GM12875 (cell line): ENCODE results near the gene USO1.
"Not testable (repeated sequence)": the region's sequence is repeated elsewhere in the genome, so short reads cannot be mapped to it uniquely, and the experiment has no call there.

Experiments used
- H3K4me3 ChIP-seq: one replicate; pipeline ENCODE4 v1.5.1; 2011; ENCODE audit warnings: low read depth, low read length, control low read depth
- TF ChIP-seq, protein P1 (sequence below): IDR thresholded peaks from 2 replicates; pipeline ENCODE4 v1.5.1; 2011; ENCODE audit warnings: low read depth, mild to moderate bottlenecking, control low read depth, inconsistent platforms, low read length, moderate library complexity, borderline replicate concordance; ENCODE audit not compliant: insufficient read depth

The USO1 gene

DNA sequence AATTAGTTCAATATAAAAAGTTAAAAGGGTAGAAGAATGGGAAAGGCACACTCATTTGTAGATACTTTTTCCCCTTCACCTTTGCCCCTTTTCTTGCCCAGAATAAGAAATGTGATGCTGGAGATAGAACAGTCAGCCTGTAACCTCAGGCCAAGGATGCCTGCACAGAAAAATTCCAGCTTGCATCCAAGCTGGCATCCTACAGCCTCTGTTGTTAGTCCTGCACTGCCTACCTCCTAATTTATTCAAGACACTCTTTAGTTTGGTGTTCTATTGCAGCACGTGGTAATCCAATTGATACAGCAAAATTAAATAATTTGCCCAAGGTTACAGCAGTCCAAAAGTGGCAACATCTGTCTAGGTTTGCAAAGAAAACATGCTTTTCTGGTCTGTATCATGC lies 9.7 kb upstream of the USO1 start:
- no peak overlapping the region for H3K4me3 ChIP-seq
- TF ChIP-seq, protein P1, sequence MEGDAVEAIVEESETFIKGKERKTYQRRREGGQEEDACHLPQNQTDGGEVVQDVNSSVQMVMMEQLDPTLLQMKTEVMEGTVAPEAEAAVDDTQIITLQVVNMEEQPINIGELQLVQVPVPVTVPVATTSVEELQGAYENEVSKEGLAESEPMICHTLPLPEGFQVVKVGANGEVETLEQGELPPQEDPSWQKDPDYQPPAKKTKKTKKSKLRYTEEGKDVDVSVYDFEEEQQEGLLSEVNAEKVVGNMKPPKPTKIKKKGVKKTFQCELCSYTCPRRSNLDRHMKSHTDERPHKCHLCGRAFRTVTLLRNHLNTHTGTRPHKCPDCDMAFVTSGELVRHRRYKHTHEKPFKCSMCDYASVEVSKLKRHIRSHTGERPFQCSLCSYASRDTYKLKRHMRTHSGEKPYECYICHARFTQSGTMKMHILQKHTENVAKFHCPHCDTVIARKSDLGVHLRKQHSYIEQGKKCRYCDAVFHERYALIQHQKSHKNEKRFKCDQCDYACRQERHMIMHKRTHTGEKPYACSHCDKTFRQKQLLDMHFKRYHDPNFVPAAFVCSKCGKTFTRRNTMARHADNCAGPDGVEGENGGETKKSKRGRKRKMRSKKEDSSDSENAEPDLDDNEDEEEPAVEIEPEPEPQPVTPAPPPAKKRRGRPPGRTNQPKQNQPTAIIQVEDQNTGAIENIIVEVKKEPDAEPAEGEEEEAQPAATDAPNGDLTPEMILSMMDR, result no peak

DNA sequence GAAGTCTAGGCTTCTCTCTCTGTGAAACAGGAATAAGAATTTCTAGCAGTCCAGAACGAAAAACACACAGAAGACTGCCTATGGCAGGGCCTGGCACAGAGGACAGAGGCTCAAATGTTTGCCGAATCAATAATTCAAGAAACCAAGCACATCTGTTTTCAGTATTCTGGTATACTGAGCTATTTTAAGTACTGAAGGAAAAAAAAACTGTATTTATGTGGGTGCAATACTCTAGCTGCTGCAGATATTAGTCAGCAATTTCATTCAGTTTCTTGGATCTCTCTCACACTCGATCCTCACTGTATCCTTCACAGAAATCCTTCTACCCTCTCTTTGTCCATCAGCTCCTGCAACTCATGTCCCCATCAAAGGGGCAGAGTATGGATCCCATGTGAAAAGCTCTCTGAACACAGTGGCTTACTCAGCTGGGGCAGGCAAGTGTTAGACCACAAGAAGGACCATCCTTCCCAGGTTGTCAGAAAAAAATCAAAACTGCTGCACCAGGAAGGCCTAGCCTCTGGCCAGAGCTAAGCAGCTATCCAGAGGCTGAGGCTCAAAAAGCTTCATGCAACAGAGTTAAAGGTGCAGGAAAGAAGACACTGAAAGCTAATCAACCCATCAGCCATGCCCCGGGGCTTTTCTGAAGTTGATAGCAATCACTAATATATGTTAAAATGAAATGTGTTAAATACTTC lies 9.1 kb upstream of the USO1 start:
- no peak overlapping the region for H3K4me3 ChIP-seq
- TF ChIP-seq, protein P1, result no peak

DNA sequence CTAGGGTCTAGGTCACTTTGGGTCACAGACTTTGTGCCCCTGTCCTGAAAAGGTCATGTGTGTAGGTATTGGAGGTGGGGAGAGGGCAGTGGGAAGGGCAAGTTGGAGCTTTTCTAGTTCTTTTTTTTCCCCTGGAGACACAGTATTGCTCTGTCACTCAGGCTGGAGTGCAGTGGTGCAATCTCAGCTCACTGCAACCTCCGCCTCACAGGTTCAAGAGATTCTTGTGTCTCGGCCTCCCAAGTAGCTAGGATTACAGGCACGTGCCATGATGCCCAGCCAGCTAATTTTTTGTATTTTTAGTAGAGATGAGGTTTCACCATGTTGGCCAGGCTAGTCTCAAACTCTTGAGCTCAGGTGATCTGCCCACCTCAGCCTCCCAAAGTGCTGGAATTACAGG lies 8.3 kb upstream of the USO1 start:
- not testable (repeated sequence) for H3K4me3 ChIP-seq

DNA sequence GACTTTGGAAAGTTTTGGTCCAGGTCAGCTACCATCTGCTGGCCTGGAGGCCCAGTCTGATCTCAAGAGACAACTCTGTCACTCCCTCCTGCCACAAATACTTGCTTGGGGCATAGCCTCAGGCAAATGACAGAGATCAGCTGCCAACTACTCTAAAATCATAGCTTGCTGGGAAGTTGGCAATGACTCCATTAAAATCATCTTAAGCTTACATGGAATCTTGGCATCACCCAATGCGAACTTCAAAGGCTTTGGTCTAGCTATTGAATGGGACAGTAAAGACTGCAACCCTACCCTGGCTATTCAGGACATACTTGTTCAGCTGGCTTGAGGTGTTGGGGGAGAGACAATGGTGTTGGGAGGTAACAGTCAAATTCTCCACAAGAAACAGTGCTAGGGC lies 7.0 kb upstream of the USO1 start:
- TF ChIP-seq, protein P1, result no peak
- no peak overlapping the region for H3K4me3 ChIP-seq

DNA sequence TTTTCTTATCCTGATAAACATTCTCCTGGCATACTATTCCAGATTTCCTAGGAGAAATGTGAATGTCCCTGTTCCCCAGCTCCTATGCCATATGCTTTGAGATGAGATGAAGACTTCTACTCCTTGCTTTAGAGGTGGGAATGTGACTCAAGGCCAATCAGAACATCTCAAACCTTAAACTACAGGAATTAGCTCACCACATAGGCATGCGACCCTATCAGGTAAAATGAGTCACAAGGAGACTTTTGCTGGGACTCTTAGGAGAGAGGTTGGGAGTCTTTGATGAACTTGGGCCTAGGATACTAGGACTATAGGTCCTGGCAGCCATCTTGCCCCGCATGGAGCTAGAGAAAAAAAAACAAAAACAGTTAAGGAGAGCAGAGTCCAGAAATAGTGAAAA lies 5.8 kb upstream of the USO1 start:
- TF ChIP-seq, protein P1, result no peak
- no peak overlapping the region for H3K4me3 ChIP-seq

DNA sequence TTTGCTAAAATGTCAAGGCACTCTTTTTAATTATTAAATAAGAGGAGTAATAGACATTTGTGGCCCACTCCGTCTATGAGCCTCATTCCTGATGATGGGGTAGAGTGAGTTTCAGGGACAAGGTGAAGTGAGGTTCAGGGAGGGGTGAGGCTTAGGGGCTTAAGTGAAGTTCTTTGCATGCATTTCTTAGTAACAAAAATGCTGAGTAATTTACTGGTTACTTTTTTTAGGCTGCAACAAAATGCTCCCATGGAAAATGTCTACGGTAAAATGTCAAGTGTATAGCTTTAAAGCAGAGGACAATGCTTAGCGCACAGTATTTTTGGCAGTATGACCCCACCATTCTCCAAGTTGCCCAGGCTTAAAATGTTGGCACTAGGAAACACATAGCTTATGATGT lies 2.0 kb upstream of the USO1 start:
- H3K4me3 ChIP-seq, result no peak overlapping the region
- TF ChIP-seq, protein P1, result no peak

DNA sequence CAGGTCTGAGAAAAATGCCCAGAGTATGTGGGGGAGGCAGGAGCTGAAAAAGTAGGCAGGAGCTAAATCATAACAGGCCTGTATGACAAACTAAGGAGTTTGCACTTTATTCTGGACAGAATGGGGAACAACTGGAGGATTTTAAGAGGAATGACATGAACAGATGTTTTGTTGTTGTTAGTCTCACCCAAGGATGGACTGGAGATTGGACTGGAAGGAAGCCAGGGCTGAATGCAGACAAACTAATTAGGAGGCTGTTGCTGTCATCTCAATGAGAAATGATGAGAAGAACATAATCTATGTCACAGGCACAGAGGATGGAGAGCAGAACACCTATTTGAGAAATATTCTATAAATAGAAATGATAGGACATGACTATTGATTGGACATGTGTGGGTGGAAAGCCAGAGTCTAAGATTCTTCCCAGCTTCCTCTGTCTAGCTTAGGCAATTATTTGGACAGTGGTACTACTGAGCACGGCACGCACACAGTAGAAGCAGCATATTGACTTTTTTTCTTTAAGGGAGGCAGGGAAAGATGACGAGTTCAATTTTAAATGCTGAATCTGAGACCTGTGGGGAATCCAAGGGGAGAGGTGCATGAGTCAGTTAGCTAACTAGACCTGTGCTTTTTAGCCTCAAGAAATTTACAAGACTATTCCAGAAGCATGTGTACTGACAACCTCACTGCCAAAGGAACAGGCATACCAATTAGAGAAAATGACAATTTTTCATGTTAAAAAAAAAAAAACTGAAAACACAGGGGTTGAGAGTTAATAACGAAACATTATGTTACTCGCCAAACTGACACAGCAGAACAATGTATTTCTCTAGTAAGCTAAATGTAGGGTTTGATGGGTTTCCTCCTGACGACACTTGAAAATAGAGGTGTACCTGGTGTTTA lies 963 bp upstream of the USO1 start:
- peak overlapping the region; percentile 91 for H3K4me3 ChIP-seq
- TF ChIP-seq, protein P1, result no peak
